ENCODE results near the gene SLC30A10.
A peak's percentile ranks its signal among the peaks of the same experiment; 100 is the strongest.
"Not testable (repeated sequence)": the region's sequence is repeated elsewhere in the genome, so short reads cannot be mapped to it uniquely, and the experiment has no call there.

Gene SLC30A10

DNA sequence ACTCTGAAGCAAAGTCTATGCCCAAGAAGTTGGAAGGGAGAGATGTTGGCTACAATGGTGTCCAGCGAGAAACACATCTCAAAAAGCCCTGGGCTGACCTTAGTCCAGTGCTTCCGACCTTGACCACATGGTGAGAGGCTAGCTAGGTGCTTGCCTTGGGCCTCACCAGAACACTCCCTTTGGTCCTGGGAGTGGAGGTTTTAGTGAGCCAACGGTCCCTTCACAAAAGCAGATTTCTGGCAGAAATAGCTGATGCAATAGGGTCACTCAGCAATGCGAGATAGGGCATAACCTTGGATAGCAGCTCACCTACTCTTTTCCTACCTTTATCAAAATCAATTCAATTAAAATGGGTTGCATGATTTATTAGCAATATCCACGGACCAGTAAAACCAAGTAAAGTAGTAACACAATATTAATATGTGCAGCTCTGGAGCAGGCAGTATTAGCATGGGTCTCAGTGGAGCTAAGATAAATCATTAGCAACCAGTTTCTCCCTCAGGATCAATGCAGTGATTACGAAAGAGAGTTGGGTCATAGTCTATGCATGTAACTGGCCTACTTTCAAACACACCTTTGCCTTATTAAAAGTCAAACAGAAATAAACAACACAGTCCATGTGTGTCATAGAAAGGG, 1.9 kb downstream of the SLC30A10 start:
- DNase-seq = no peak

DNA sequence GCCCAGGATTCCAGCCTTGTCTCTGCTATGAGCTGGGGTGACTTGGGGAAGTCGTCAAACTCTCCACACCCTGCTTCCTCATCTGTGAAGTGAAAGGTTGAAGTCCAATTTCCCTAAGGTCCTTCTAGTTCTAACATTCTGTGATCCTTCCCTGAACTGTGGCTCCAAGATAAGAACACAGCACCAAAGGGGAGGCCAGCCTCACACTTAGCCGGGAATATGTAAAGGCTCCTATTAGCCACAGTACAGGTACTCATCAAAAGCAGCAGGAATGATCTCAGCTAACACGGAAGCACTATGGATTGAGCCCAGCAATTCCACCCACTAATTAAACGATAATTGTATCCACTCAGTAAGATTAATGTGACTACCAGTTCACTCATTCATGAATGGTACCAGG, 4.0 kb downstream of the SLC30A10 start:
- no peak for DNase-seq

DNA sequence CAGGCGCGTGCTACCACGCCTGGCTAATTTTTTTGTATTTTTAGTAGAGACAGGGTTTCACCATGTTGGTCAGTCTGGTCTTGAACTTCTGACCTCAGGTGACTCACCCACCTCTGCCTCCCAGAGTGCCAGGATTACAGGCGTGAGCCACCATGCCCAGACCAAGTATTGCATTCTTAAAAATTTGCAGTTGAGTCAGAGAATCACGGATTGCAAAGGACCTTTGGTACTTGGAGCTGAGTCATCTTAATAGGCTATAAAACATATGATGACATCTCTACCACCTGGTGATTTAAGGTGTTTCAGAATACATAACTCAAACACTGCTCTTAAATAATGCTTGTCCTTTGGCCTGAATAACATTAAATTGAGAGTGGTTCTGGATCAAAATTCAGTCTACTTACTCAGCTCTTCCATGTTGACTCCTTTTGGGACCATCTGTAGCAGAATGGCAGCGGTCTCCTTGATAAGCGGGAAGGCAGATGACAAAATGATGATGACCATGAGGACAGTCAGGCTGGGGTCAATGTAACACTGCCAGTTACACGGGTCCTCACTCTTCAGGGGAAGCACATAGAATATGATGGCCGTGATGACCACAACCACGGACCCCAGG, 10.4 kb downstream of the SLC30A10 start:
- peak; percentile 43 for DNase-seq

DNA sequence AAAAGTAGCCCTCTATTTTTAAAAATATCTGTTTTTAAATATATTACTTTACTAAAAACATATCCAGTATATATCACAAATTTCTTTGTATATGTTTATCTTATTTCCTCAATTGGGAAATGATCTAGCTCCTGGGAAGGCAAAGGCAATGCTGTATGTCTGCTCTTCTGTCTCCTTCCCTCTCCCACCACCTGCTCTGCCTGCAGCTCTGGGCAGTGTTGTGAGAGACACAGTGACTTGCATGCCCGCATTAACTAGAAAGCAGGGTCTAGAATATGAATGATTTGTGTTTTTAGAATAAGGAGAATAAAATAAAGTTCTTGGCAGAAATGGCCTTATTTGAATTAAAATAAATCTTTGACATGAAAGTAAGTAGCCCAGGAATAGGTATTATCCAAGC, 11.1 kb downstream of the SLC30A10 start:
- no peak for DNase-seq

DNA sequence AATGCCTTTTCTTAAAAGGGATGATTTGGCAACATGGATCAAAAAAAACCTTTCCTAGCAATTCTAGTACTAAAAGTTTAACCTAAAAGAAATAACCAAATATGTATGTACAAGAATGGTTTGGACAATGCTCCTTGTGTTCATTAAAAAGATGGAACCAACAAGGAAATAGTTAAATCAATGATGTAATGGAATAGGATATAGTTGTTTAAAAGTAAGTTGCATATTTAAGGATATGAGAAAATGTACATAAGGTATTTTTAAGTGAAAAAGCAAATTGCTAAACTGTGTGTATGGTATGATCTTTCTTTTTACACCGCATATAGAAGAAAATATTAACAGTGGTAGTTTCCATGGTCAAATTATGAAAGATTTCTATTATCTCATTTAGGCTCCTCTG, 12.1 kb downstream of the SLC30A10 start:
- DNase-seq = no peak

DNA sequence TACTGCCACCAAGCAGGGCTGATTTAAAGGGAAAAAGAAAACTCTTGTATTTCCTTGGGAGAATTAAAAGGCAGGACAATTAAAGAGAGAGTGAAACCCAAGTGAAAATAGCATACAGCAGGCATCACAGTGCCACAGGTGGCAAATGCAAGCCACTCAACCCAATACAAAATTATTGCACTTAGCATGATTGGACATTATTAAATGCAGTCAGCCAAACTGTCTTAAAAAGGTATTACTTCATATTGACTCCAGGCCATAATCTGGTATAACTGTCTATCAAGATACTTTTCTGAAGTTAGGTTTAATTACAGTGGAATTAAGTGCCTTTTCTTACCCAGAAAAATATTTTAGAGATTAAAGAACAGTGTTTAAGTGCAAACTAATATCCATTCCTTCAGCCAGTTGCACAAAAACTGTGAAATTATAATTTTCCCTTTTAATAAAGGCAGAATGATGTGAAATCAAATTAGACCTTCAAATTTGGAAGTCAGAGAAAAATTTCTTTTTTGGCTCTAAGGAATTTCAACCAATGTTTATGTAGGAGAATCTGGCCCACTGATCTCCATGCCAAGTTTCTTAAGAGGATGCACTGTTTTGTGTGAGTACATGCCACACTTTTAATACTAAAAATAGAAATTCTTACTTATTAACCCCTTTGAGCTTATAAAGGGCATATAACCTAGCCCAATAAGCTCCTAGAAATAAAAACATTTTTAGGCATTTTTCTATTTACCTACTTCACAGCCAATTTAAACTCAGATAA, 15.2 kb downstream of the SLC30A10 start:
- no peak for DNase-seq

DNA sequence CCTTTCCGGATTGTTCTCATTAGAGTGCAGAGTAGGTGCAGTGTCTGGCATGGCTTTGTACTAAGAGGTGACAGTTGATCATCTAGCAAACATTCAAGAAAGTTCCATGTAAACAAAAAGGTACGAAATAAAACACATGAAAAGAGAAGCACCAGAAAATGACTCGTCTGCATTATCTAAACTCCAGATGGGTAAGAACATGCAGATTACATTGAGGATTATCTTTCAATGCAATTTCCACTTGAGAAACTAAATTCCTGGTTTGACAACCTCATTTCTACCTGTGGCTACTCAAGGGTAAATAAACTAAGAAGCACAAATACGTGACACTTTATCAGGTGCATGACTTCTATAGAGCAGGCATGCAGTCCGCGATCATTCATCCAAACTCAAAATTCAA, 17.6 kb downstream of the SLC30A10 start:
- no peak for DNase-seq

DNA sequence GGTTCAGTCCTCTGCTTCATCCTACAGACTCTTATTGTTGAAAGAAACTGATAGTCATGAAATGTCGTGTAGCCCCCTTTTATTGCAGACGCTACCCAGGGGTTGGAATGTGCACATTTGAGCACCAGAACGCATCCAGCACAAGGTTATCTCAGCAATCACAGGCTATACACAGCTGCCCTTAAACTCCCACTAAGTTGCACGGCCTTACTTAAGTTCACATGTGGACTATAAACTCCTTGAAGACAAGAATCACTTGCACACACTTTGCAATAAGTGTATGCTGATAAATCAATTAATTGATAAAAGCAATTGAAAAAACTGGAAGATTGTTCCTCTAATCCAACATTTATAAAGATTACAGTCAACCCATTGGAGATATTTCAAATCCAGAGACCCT, 18.9 kb downstream of the SLC30A10 start:
- no peak for DNase-seq

DNA sequence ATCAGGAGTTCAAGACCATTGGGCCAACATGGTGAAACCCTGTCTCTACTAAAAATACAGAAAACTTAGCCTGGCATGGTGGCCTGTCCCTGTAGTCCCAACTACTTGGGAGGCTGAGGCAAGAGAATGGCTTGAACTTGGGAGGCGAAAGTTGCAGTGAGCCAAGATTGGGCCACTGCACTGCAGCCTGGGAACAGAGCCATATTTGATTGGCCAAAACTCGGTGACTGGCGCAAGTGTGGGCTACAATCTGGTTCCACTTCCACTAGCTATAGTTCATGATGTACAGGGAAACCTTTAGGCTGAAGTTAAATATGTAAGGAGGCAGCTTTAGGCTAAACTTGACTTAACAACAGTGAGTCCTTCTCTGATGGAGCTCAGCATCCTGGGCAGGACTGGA, 20.2 kb downstream of the SLC30A10 start:
- no peak for DNase-seq

DNA sequence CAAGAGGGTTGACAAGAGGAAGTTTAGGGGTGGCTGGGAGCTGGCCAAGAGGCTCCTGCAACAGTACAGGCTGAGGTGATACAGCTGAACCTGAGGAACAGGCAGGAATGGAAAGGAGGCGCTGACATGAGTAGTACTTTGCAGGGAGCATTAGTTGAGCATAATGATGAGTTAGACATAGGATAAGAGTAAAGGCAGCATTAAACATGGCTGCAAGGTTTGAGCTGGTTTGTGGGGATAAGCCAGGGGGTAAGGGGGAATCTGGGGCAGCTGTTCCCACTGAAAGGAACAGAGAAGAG, 20.6 kb downstream of the SLC30A10 start:
- no peak for DNase-seq

DNA sequence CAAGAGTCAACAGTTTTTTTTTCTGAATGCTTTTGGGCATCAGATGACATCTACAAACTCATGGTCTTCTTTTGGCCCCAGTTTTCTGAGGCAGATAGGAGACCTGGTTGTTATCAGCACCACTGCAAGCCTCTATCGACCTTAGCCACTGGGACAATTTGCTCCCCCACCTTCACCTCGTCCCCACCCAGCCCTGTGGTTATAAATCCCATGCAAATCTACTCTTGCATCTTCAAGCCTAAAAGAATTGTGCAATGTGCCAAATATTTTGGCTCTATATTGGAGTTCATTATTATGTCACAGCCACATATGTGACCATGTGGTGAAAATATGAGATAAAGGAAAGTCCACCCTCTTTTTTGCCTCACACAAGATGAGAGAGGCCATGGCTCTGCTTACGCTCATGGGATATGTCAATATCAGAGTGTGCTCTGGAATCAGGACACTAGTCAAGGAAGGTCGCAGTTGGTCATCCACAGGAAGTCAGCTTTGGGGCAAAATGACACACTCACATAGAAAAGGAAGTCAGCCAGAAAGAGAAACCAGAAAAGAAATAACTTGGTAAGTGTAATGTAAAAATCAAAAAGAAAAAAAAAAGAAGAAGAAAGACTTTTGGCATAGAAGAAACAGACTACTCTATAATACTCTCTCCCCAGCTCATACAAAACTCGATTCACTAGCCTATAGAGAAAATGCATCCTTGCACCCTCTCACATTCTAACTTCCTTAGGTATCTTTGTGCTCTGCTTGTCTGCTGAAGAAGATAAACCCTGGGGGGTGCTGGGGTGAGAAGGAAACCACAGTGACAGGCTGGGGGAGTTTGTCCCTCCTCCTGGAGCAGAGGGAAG, 21.2 kb downstream of the SLC30A10 start:
- DNase-seq = no peak

DNA sequence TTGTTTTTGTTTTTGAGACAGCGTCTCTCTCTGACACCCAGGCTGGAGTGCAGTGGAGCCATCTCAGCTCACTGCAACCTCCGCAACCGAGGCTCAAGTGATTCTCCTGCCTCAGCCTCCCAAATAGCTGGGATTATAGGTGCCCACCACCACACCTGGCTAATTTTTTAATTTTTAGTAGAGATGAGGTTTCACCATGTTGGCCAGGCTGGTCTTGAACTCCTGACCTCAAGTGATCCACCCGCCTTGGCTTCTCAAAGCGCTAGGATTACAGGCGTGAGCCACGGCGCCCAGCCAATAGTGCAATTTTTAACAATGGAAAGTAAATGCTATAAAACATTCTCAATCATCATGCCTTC, 21.8 kb downstream of the SLC30A10 start:
- not testable (repeated sequence) for DNase-seq

DNA sequence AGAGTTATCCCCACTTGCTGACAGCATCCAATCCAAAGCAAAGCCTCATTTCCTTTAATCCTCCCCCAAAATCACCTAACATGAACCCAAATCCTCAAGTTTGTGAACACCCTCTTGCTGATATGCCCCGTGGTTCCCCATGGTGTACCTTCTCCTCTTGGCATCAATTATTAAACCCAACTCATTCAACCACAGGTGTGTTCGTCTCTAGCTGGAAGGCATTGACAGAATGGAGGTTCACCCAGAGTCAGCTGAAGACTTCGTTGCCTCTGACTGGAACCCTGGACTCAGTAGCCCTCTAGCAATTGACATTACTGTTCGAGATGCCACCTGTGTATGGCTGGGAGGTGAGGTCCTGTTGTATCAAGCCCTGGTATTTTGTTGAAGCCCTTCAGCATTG, 22.8 kb downstream of the SLC30A10 start:
- DNase-seq = no peak

DNA sequence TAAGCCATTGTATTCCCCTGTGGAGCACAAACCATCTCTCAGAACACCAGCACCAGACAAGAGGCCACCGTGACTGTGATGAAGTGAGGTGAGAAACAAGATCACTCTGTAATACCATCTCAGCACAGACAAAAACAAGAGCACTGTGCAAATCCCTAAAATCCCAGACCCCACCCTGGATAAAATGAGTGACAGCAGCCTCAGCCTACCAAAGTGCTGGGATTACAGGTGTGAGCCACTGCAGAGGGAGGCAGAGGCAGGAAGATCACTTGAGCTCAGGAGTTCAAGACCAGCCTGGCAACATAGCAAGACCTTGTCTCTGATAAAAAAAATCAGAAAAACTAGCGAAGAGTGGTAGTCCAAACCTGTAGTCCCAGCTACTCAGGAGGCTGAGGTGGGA, 23.4 kb downstream of the SLC30A10 start:
- no peak for DNase-seq

DNA sequence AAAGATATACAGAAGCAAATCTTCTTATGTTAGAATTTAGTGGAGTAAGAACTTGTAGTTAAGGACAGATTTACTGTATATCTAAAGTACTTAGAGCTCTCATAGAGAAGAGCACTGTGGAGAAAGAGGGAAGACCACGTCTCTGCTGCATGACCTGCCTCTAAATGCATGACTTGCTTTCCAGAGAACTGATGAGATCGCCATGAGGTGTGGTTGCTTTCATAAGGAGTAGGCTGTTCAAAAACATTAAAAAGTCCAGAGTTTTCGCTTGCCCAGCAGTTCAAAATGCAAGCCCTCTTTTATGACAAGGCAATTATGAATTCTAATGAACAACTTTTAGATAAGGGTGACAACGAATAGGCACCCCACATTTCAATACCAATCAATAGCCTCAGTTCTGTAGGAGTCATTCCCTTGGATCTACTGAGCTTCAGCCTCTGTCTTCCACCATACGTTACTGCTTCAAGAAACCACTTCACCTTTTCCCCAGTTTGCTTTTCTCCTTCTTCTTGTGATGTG, 24.9 kb downstream of the SLC30A10 start:
- no peak for DNase-seq

DNA sequence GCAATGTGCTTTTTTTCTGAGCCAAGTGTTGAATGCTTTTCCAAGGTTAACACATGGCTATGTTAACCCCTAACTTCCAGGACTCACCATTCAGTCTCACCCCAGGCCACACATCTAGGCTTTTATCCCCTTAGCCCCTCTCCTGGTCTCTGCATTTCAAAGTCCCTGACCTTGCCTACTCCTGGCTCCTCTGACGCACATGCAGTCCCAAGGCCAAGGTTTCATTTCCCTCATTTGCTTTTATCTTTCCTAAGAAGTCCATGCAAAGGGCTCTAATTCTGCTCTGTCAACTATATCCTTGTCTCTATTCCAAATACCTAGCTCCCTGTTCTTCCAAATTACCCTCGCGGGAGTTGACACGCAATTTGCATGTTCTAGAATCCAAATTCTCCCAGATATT, 25.4 kb downstream of the SLC30A10 start:
- no peak for DNase-seq

DNA sequence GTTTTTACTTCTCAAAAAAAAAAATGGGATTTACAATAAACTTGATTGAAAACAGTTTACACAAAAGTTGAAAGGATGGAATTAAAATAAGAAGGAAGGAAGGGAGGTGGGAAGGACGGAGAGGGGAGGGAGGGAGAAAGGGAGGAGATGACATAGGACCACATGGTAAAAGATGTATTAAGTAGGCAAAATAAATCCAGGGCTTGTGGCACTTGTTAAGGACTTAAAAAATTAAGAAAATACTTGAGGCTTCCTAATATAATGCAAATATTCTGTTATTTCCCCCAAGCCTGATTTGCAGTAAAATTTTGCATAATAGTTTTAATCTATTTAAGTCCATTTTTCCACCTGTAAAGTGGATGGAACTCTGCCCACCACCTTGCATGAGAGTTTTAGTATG, 27.5 kb downstream of the SLC30A10 start:
- no peak for DNase-seq

DNA sequence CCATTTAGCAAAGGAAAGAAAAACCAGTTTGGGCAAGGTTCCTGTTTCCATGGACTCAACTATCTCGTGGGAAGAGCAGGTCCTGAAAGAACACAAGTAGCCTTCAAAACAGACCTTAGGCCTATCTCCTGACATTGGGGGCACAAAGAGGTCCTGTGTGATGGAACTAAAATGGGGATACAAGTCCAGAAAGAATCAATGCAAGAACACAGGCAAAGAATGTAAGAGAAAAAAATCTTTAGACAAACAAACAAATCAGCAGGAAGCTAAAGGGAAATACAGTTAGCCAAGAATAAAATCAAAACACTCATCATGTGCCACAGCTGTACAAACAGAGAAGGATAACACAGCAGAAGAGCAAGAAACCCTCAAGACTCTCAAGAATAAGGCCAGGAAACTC, 28.2 kb downstream of the SLC30A10 start:
- DNase-seq = no peak

DNA sequence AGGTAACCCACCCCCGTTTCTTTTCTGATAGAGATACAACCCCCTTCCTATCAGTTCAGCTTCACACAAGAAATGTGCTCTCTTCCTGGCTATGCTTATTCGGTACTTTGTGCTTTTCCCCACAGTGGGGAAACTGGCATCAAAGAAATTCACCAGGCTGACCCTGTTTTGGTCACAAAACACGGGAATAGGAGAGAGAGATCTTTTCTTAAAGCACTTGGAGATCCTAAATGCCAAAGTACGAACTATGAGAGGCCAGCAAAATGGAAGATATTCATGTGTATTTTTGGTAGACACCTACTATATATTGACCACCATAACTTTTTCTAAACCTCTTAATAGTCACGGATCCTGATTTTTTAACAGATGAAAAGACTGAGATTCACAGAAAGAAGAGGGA, 30.0 kb downstream of the SLC30A10 start:
- no peak for DNase-seq

DNA sequence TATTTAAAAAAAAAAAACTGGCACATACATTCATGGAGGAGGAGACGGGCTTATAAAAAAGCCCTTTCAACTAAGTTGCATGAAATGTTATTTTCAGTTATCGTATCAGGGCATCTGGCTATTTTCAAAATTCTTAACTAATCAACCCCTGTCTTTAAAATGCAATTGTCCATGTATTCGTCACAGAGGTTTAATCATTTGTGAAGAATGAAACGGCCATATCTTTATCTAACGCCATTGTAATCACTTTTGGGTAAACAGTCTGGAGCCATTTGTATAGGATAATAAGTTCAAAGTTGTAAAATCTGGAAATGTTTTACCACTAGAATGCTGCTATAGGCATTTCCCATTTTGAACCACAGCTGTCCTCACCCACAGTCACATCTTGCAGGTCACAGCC, 30.4 kb downstream of the SLC30A10 start:
- no peak for DNase-seq

DNA sequence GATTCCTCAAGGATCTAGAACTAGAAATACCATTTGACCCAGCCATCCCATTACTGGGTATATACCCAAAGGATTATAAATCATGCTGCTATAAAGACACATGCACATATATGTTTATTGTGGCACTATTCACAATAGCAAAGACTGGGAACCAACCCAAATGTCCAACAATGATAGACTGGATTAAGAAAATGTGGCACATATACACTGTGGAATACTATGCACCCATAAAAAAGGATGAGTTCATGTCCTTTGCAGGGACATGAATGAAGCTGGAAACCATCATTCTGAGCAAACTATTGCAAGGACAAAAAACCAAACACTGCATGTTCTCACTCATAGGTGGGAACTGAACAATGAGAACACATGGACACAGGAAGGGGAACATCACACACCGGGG, 36.1 kb downstream of the SLC30A10 start:
- not testable (repeated sequence) for DNase-seq

DNA sequence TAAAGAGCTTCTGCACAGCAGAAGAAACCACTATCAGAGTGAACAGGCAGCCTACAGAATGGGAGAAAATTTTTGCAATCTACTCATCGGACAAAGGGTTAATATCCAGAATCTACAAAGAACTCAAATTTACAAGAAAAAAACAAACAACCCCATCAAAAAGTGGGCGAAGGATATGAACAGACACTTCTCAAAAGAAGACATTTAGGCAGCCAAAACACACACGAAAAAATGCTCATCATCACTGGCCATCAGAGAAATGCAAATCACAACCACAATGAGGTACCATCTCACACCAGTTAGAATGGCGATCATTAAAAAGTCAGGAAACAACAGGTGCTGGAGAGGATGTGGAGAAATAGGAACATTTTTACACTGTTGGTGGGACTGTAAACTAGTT, 36.5 kb downstream of the SLC30A10 start:
- not testable (repeated sequence) for DNase-seq

DNA sequence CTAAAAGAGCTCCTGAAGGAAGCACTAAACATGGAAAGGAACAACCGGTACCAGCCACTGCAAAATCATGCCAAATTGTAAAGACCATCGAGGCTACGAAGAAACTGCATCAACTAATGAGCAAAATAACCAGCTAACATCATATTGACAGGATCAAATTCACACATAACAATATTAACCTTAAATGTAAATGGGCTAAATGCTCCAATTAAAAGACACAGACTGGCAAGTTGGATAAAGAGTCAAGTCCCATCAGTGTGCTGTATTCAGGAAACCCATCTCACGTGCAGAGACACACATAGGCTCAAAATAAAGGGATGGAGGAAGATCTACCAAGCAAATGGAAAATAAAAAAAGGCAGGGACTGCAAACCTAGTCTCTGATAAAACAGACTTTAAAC, 39.7 kb downstream of the SLC30A10 start:
- not testable (repeated sequence) for DNase-seq

DNA sequence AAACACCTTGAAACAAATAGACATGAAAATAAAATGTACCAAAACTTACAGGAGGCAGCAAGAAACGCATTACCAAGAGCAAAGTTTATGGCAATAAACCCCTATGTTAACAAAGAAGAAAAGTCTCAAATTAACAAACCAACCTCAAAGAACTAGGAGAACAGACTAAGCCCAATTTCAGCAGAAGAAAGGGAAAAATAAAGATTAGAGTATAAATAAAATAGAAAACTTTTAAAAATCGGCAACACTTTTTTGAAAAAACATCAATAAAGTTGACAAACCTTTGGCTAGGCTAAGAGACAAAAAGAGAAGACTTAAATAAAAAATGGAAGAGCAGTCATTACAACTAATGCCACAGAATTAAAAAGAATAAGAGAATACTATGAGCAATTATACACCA, 42.7 kb downstream of the SLC30A10 start:
- no peak for DNase-seq

Data from HCEC 1CT (cell line).